HepG2 (cell line): ENCODE results near the gene SLC35B1. TPM values are rescaled to one million over a fixed set of nuclear protein-coding genes. Genes with fewer than 3 reads are reported as not detected.

Experiments used
- CHCHD3 ChIP-seq: sonication (generic); formaldehyde crosslinking; IDR thresholded peaks from 2 replicates; pipeline ENCODE4 v1.8.0; 2022; ENCODE audit warnings: mild to moderate bottlenecking, missing genetic modification reagents, moderate library complexity
- CHD2 ChIP-seq: IDR thresholded peaks from 2 replicates; pipeline ENCODE4 v1.6.1; 2011; ENCODE audit warnings: low read depth, low read length, improper control_type of control experiment
- CREB1 ChIP-seq, 2 experiments: fragments of 450-650 bp in 1 of 2; IDR thresholded peaks; 2 replicates each; pipeline ENCODE4 v1.6.1; 2016 to 2017; ENCODE audit warnings: control low read depth in 1 of 2, mild to moderate bottlenecking in 1 of 2, missing compliant biosample characterization in 1 of 2, missing genetic modification characterization in 1 of 2
- NFE2L2 ChIP-seq: fragments of 150-350 bp; IDR thresholded peaks from 2 replicates; pipeline ENCODE4 v1.6.1; 2014; ENCODE audit warnings: low read length
- POLR2AphosphoS2 ChIP-seq: IDR thresholded peaks from 2 replicates; pipeline ENCODE4 v1.6.1; 2011; ENCODE audit warnings: low read depth, low read length, improper control_type of control experiment
- RERE ChIP-seq: IDR thresholded peaks from 2 replicates; pipeline ENCODE4 v1.6.1; 2016; ENCODE audit warnings: low read depth, missing genetic modification reagents, missing compliant biosample characterization
- SALL2 ChIP-seq: sonication (generic); formaldehyde crosslinking; IDR thresholded peaks from 2 replicates; pipeline ENCODE4 v1.8.1; 2023; ENCODE audit warnings: mild to moderate bottlenecking, missing genetic modification reagents, inconsistent platforms
- ZC3H13 ChIP-seq: sonication (generic); formaldehyde crosslinking; IDR thresholded peaks from 2 replicates; pipeline ENCODE4 v1.8.1; 2023; ENCODE audit warnings: mild to moderate bottlenecking, missing genetic modification reagents, moderate library complexity
- ZFP41 ChIP-seq: sonication (generic); formaldehyde crosslinking; IDR thresholded peaks from 2 replicates; pipeline ENCODE4 v1.4.0; 2020; ENCODE audit warnings: mild to moderate bottlenecking, missing genetic modification reagents, borderline replicate concordance
- ZFX ChIP-seq: sonication (generic); formaldehyde crosslinking; IDR thresholded peaks from 2 replicates; pipeline ENCODE4 v1.4.0; 2020; ENCODE audit warnings: mild to moderate bottlenecking, low read depth, missing genetic modification reagents, moderate library complexity
- ZNF280D ChIP-seq: sonication (generic); formaldehyde crosslinking; IDR thresholded peaks from 2 replicates; pipeline ENCODE4 v1.5.1; 2020; ENCODE audit warnings: mild to moderate bottlenecking, missing genetic modification reagents
- ZNF512B ChIP-seq: sonication (generic); formaldehyde crosslinking; IDR thresholded peaks from 2 replicates; pipeline ENCODE4 v1.5.1; 2020; ENCODE audit warnings: missing genetic modification reagents, mild to moderate bottlenecking, borderline replicate concordance
- ZNF563 ChIP-seq: sonication (generic); formaldehyde crosslinking; IDR thresholded peaks from 2 replicates; pipeline ENCODE4 v1.8.0; 2022; ENCODE audit warnings: mild to moderate bottlenecking, moderate library complexity, missing genetic modification reagents
- ZNF720 ChIP-seq: sonication (generic); formaldehyde crosslinking; IDR thresholded peaks from 2 replicates; pipeline ENCODE4 v1.4.0; 2020; ENCODE audit warnings: missing genetic modification reagents
- polyA plus RNA-seq, 8 experiments: library from polyadenylated mRNA; depleted of rRNA in 3 of 8; stranded (reverse) in 7 of 8; unstranded in 1 of 8; fragments of >200 nt; fragmentation: Illumina TruSeq in 4 of 8; extraction: Trizol in 4 of 8; gene quantifications; 2 replicates each; pipeline versions ENCODE4 v1.2.1 to v1.2.3, GENCODE V29; 2011 to 2016; ENCODE audit warnings: low read depth in 4 of 8, missing spikeins in 1 of 8, mixed read lengths in 1 of 8; ENCODE audit not compliant: insufficient read depth in 1 of 8
- total RNA-seq, 5 experiments: library from RNA; depleted of rRNA; stranded (reverse); fragments of >200 nt; fragmentation: Illumina TruSeq; extraction: Trizol; gene quantifications; 2 replicates each; pipeline ENCODE4 v1.2.3, GENCODE V29; 2016; ENCODE audit warnings: low read depth in 1 of 5

The SLC35B1 gene
- total and polyA plus RNA-seq, 2 of the 13 experiments (the other 11 are each of a cell fraction or from before 2014, with no cell fraction given): 99.6 to 113 TPM

DNA sequence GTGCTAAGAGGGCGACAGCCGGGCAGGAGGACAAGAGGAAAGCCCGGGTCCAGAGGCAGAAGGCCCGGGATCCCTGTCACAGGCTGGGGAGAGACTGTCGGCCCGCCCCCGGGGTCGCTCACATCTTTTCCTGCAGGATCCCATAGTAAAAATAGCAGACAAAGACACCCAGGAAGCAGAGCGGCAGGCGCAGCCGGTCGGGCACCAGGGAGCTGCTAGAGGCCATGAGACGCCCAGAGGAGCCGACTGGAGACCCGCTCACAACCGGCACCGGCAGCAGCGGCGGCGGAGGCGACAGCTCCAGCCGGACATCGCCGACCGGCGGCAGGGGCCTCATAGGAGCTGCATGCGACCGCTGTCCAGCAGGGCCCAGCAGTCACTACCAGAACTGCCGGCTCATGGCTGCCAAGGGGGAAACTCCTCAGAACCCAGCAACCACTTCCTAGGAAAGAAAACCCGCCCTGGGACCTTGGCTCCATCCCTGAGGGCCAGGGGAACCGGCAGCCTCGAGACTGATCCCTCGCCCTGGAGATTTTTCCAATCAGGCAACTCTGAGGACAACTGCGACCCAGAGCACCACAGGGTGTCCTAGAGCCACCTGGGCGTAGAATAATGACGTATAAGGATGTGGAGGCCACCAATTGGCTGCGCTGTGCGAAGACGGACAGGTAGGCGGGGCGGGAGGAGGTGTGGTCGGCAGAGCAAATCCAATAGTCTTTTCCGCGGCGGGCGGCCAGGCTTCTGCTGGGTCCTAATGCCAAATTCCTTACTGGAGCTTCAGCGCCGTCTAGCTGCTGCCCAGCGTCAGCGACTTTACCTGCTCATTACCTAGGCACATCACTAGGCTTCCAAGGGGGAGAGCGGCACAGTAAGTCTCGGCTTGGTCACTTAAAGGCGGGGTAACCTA is at the start of gene SLC35B1 (continued):
- no peak; the same call in 1 of the 2 replicates for TF ChIP-seq RERE (CRISPR knock-in tag)
- TF ChIP-seq POLR2AphosphoS2: no peak
- TF ChIP-seq ZNF720 (CRISPR knock-in tag): no peak
- no peak for TF ChIP-seq CHCHD3
- TF ChIP-seq CREB1 (IDR thresholded peaks at IDR 0.05): peak; percentile 98
- peak; percentile 100 for TF ChIP-seq CREB1 (CRISPR knock-in tag; IDR thresholded peaks at IDR 0.05)
- TF ChIP-seq ZC3H13 (CRISPR knock-in tag): no peak
- TF ChIP-seq SALL2 (CRISPR knock-in tag): peak; percentile 82
- no peak for TF ChIP-seq ZFP41
- no peak; the same call in 1 of the 2 replicates for TF ChIP-seq ZNF512B (CRISPR knock-in tag)
- TF ChIP-seq NFE2L2: 0 out of 2 replicates have a peak, but pooled peaks have one; percentile 5
- TF ChIP-seq ZNF280D (CRISPR knock-in tag): no peak
- TF ChIP-seq ZFX (CRISPR knock-in tag): peak; percentile 74; the same call in 1 of the 2 replicates
- no peak for TF ChIP-seq CHD2
- no peak; the same call in 1 of the 2 replicates for TF ChIP-seq ZNF563 (CRISPR knock-in tag)
